ENCODE measurements around the gene MTG2.

DNA sequence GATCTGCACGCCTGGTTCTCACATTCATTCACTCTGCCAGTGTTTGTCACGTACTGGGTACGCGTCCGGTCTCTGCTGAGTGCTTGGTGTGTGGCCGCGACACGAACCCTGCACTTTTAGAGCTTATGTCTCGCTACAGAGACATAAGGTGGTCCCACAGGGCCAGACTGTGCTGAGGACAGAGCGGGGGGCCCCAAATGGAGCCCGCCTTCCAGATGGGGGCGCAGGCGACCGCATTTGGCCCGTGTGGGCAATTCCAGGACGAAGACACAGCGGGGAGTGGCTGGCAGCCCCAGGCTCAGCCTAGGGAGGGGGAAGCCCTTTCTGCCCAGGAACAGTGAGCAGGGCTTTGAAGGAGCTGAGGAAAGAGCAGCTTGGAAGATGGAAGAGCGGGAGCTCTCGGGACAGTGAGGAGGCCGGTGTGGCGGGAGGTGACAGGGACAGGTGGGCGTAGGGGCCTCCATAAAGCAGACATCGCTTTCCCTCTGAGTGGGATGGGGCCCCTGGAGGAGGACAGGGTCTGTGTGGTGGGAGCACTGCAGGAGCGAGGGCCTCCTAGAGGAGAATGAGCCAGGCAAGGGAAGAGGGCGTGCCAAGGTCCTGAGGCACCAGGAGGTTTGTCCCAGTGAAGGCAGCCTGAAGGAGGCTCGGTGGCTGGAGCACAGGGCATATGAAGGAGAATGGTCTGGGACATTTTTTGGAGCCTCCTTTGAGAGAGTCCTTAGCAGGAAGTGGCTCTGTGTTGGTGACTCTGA is 7.8 kb upstream of the MTG2 start:
- no peak for TF ChIP-seq AFF4 (CRISPR knock-in tag; IDR thresholded peaks at IDR 0.05; ENCODE audit: borderline replicate concordance)
- TF ChIP-seq, protein P1, sequence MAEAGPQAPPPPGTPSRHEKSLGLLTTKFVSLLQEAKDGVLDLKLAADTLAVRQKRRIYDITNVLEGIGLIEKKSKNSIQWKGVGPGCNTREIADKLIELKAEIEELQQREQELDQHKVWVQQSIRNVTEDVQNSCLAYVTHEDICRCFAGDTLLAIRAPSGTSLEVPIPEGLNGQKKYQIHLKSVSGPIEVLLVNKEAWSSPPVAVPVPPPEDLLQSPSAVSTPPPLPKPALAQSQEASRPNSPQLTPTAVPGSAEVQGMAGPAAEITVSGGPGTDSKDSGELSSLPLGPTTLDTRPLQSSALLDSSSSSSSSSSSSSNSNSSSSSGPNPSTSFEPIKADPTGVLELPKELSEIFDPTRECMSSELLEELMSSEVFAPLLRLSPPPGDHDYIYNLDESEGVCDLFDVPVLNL (CRISPR knock-in tag; IDR thresholded peaks at IDR 0.05; ENCODE audit: borderline replicate concordance, low read depth), result no peak
- no peak for TF ChIP-seq EMX1 (CRISPR knock-in tag; IDR thresholded peaks at IDR 0.05)
- no peak for TF ChIP-seq SMAD3 (CRISPR knock-in tag; IDR thresholded peaks at IDR 0.05; ENCODE audit: borderline replicate concordance)

Measured in WTC11 (cell line).